GM12878 (cell line): ENCODE results near the gene ANO7. TPM values are rescaled to one million over a fixed set of nuclear protein-coding genes. Genes with fewer than 3 reads are reported as not detected.

ENCODE experiments used
- ATAC-seq: fragments of 200-7000 bp; cut with Tn5 transposase; 3 replicates; pipeline ENCODE4 v1.9.1; 2020; ENCODE audit warnings: mild to moderate bottlenecking, moderate library complexity
- BruUV-seq: library from RNA; stranded (reverse); fragments of 400-500 nt; replicated peaks from 2 replicates; lab custom pipeline; 2021; lab: Mats Ljungman, UMichigan
- CTCF ChIA-PET: fragments of 300-600 bp; sonication (Branson Sonifier 250); formaldehyde crosslinking; extraction: SDS; loops from one replicate; lab custom pipeline; 2021; ENCODE audit warnings: inconsistent platforms; lab: Yijun Ruan, JAX
- POLR2A ChIA-PET: fragments of 350-600 bp; formaldehyde crosslinking; extraction: SDS; loops from one replicate; lab custom pipeline; 2021; ENCODE audit warnings: inconsistent platforms; lab: Charles Lee
- RAD21 ChIA-PET: fragments of 300-600 bp; sonication (Branson Sonifier 250); formaldehyde crosslinking; loops from one replicate; lab custom pipeline; 2023; ENCODE audit warnings: antibody characterized with exemption; ENCODE audit not compliant: unreplicated experiment; lab: Charles Lee
- SMC1A ChIA-PET: fragments of 300-600 bp; sonication (Branson Sonifier 250); formaldehyde crosslinking; loops from one replicate; lab custom pipeline; 2023; ENCODE audit not compliant: unreplicated experiment, uncharacterized antibody; lab: Charles Lee
- DNase-seq: peaks from one replicate; pipeline ENCODE4 v3.0.0-alpha.2; 2011; ENCODE audit warnings: low read depth, low spot score
- FAIRE-seq: peaks from 3 replicates; lab custom pipeline; 2011; peaks lifted over from hg19 to GRCh38; lab: Jason Lieb, UNC
- H2AFZ ChIP-seq: 2 replicates; pipeline ENCODE4 v1.6.0; 2011; ENCODE audit warnings: low read depth, low read length, control low read depth; ENCODE audit not compliant: control insufficient read depth
- H3K27ac ChIP-seq: 2 replicates; pipeline ENCODE4 v1.5.1; 2011; ENCODE audit warnings: control low read depth; ENCODE audit not compliant: control insufficient read depth, insufficient read depth
- H3K27me3 ChIP-seq, 2 experiments: replicated peaks in 1 of 2; 2 replicates each; pipeline versions ENCODE4 v1.6.0 to v1.6.1; 2011; ENCODE audit warnings: low read length in 1 of 2; ENCODE audit not compliant: control insufficient read depth in 2 of 2, insufficient read depth in 2 of 2
- H3K36me3 ChIP-seq, 2 experiments: 2 replicates each; pipeline ENCODE4 v1.5.1; 2011; ENCODE audit warnings: low read length in 1 of 2; ENCODE audit not compliant: control insufficient read depth in 2 of 2, insufficient read depth in 2 of 2
- H3K4me1 ChIP-seq: 2 replicates; pipeline ENCODE4 v1.6.1; 2011; ENCODE audit warnings: mild to moderate bottlenecking, low read length, moderate library complexity, mixed read lengths; ENCODE audit not compliant: control insufficient read depth, insufficient read depth
- H3K4me2 ChIP-seq: 2 replicates; pipeline ENCODE4 v1.6.0; 2011; ENCODE audit warnings: control low read depth; ENCODE audit not compliant: control insufficient read depth, insufficient read depth
- H3K4me3 ChIP-seq: fragments of 200-600 bp; sonication (generic); 2 replicates; pipeline ENCODE4 v1.5.1; 2016
- H3K79me2 ChIP-seq: 2 replicates; pipeline ENCODE4 v1.6.0; 2011; ENCODE audit warnings: low read length; ENCODE audit not compliant: control insufficient read depth, insufficient read depth
- H3K9ac ChIP-seq: 2 replicates; pipeline ENCODE4 v1.8.0; 2011; ENCODE audit warnings: low read length, control low read depth, mixed read lengths; ENCODE audit not compliant: control insufficient read depth, insufficient read depth
- H3K9me3 ChIP-seq: replicated peaks from 3 replicates; pipeline ENCODE4 v1.5.1; 2011; ENCODE audit warnings: mild to moderate bottlenecking, low read length; ENCODE audit not compliant: control insufficient read depth, insufficient read depth
- H4K20me1 ChIP-seq: 2 replicates; pipeline ENCODE4 v1.6.0; 2011; ENCODE audit not compliant: control insufficient read depth, insufficient read depth
- E4F1 ChIP-seq: fragments of 450-650 bp; IDR thresholded peaks from 2 replicates; pipeline ENCODE4 v1.6.1; 2018; ENCODE audit warnings: borderline replicate concordance, mild to moderate bottlenecking; ENCODE audit not compliant: partially characterized antibody
- EGR1 ChIP-seq, 2 experiments: IDR thresholded peaks; 1 replicate in 1 of 2; 2 replicates in 1 of 2; pipeline ENCODE4 v1.6.1; 2011 to 2012; ENCODE audit warnings: low read depth in 2 of 2, low read length in 2 of 2, borderline replicate concordance in 1 of 2, mild to moderate bottlenecking in 1 of 2, moderate library complexity in 1 of 2
- HCFC1 ChIP-seq: fragments of 150-350 bp; IDR thresholded peaks from 2 replicates; pipeline ENCODE4 v1.6.1; 2014; ENCODE audit warnings: low read length
- RELA ChIP-seq: fragments of 450-650 bp; IDR thresholded peaks from 2 replicates; pipeline ENCODE4 v1.8.0; 2014; ENCODE audit warnings: borderline replicate concordance; ENCODE audit not compliant: partially characterized antibody
- RELB ChIP-seq: fragments of 450-650 bp; IDR thresholded peaks from 2 replicates; pipeline ENCODE4 v1.6.1; 2017; ENCODE audit warnings: low read depth, mild to moderate bottlenecking, moderate library complexity
- SP1 ChIP-seq: IDR thresholded peaks from one replicate; pipeline ENCODE4 v1.6.1; 2011; ENCODE audit warnings: low read depth, low read length
- SREBF2 ChIP-seq: IDR thresholded peaks from 2 replicates; pipeline ENCODE4 v1.6.1; 2012; ENCODE audit warnings: mild to moderate bottlenecking, low read length
- USF1 ChIP-seq: IDR thresholded peaks from 2 replicates; pipeline ENCODE4 v1.6.1; 2011; ENCODE audit warnings: borderline replicate concordance, low read depth, mild to moderate bottlenecking, moderate library complexity, mixed read lengths, low read length; ENCODE audit not compliant: insufficient read depth; ENCODE audit errors: extremely low read length
- ZNF384 ChIP-seq: IDR thresholded peaks from 2 replicates; pipeline ENCODE4 v1.6.1; 2012; ENCODE audit warnings: low read depth, mild to moderate bottlenecking, low read length, improper control_type of control experiment, borderline replicate concordance
- ZZZ3 ChIP-seq: IDR thresholded peaks from 2 replicates; pipeline ENCODE4 v1.6.1; 2011; ENCODE audit warnings: low read depth; ENCODE audit not compliant: control insufficient read depth, insufficient read length
- WGBS: methylation state at CpG from one replicate; pipeline ENCODE4 v1.1.6; 2016; ENCODE audit warnings: low lambda C conversion rate; ENCODE audit not compliant: insufficient replicate concordance, insufficient coverage; ENCODE audit errors: missing lambda C conversion rate; 5-methylcytosine and 5-hydroxymethylcytosine counted together
- in situ Hi-C: fragments of 300-500 bp; cut with MboI; formaldehyde crosslinking; loops from 9 replicates; pipeline ENCODE4 v1.14.3; 2018; ENCODE audit warnings: mixed read lengths
- intact Hi-C: fragments of 100-400 bp; cut with micrococcal nuclease; formaldehyde crosslinking; loops from one replicate; pipeline ENCODE4 v1.14.2; 2022; ENCODE audit not compliant: unreplicated experiment
- polyA plus RNA-seq, 11 experiments: library from polyadenylated mRNA; depleted of rRNA in 4 of 11; unstranded in 6 of 11; stranded (reverse) in 5 of 11; fragments of >200 nt; fragmentation: Nextera tagmentation in 4 of 11; fragmentation: Illumina TruSeq in 1 of 11; extraction: Ambion mirVana in 4 of 11; extraction: Trizol in 1 of 11; gene quantifications; 1 replicate in 1 of 11; 2 replicates in 10 of 11; pipeline versions ENCODE4 v1.2.1 to v1.2.3, GENCODE V29; 2011 to 2016; ENCODE audit warnings: inconsistent platforms in 2 of 11, missing spikeins in 2 of 11, low read depth in 1 of 11
- total RNA-seq, 4 experiments: library from RNA; depleted of rRNA in 3 of 4; stranded (reverse); fragments of >200 nt in 3 of 4; fragmentation: Illumina TruSeq in 1 of 4; extraction: Trizol in 1 of 4; gene quantifications; 2 replicates each; pipeline versions ENCODE4 v1.2.1 to v1.2.3, GENCODE V29; 2013 to 2021
- TF ChIP-seq, protein P1 (sequence below): fragments of 150-350 bp; IDR thresholded peaks from 2 replicates; pipeline ENCODE4 v1.6.1; 2014; ENCODE audit warnings: mild to moderate bottlenecking, low read depth, low read length
- TF ChIP-seq, protein P2 (sequence below): fragments of 450-650 bp; IDR thresholded peaks from 2 replicates; pipeline ENCODE4 v1.6.1; 2016; ENCODE audit warnings: mild to moderate bottlenecking

ANO7 gene
- total and polyA plus RNA-seq, 10 of the 15 experiments (the other 5 are each of a cell fraction or from before 2014, with no cell fraction given) = 0.08 to 1.4 (median 0.44) TPM

DNA sequence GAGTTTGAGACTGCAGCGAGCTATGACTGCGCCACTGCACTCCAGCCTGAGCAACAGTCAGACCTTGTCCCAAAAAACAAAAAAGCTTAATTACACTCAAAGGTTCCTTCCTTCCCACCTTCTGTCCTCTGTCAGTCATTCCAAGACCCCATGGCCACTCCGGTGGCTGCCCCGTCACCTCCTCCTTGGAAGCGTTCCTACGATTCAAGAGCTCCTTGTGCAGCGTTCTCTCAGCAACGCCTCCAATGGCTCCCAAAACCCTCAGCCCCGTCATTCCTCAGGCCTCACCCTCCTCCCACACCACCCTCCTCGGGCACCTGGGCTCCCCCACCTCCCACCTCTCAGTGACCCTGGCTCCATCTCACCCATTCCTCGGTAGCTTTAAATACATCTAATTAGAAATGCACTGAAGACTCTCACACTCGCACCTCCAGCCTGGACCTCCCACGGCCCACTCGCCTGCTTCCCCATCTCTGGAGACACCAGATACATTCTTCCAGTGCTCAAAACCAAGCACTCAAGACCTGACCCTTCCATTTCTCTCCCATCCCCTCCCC, 47.2 kb upstream of the ANO7 start:
- ChIA-PET POLR2A (no interaction called here), SMC1A (no interaction called here), CTCF (no interaction called here), RAD21 (no interaction called here)
- Histone ChIP-seq H3K79me2 (peaks cover 4% of the 10 kb centered on the region), H3K4me2 (no peak overlapping the region), H3K4me3 (no peak overlapping the region), H4K20me1 (no peaks in the 10 kb centered on the region), H3K4me1 (no peaks in the 10 kb centered on the region; the same call in 1 of the 2 replicates), H3K9ac (no peak overlapping the region), H3K9me3 (no peaks in the 10 kb centered on the region), H2AFZ (no peak overlapping the region), H3K27me3 (no peaks in the 10 kb centered on the region; a peak in 1 of 4 replicates), H3K36me3 (peaks cover 6 to 23% of the 10 kb centered on the region in 2 experiments), H3K27ac (no peak overlapping the region)
- in situ Hi-C loops = no loop called here
- TF ChIP-seq, protein P1, sequence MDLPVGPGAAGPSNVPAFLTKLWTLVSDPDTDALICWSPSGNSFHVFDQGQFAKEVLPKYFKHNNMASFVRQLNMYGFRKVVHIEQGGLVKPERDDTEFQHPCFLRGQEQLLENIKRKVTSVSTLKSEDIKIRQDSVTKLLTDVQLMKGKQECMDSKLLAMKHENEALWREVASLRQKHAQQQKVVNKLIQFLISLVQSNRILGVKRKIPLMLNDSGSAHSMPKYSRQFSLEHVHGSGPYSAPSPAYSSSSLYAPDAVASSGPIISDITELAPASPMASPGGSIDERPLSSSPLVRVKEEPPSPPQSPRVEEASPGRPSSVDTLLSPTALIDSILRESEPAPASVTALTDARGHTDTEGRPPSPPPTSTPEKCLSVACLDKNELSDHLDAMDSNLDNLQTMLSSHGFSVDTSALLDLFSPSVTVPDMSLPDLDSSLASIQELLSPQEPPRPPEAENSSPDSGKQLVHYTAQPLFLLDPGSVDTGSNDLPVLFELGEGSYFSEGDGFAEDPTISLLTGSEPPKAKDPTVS = no peak
- TF ChIP-seq, protein P2, sequence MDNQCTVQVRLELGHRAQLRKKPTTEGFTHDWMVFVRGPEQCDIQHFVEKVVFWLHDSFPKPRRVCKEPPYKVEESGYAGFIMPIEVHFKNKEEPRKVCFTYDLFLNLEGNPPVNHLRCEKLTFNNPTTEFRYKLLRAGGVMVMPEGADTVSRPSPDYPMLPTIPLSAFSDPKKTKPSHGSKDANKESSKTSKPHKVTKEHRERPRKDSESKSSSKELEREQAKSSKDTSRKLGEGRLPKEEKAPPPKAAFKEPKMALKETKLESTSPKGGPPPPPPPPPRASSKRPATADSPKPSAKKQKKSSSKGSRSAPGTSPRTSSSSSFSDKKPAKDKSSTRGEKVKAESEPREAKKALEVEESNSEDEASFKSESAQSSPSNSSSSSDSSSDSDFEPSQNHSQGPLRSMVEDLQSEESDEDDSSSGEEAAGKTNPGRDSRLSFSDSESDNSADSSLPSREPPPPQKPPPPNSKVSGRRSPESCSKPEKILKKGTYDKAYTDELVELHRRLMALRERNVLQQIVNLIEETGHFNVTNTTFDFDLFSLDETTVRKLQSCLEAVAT = no peak
- TF ChIP-seq USF1 = no peak
- TF ChIP-seq ZNF384 = no peak
- no peak for TF ChIP-seq E4F1
- no peak for TF ChIP-seq RELB
- no peak for TF ChIP-seq SP1
- TF ChIP-seq ZZZ3 = no peak
- no peak for TF ChIP-seq EGR1 (IDR thresholded peaks at IDR 0.05; ENCODE audit: borderline replicate concordance in 1 of 2, low read depth in 2 of 2, low read length in 2 of 2)
- no peak for TF ChIP-seq SREBF2
- TF ChIP-seq HCFC1 = no peak
- TF ChIP-seq RELA = no peak
- no TSS peak for BruUV-seq
- 98% methylated on average over 14 of the region's 14 CpGs for WGBS
- DNase-seq (no peak), FAIRE-seq (no peak), ATAC-seq (no peak)
- intact Hi-C loops = loop anchor here (10.0 kb wide), 1 partner anchor 56 kb away; no protein-coding TSS in a partner anchor
